ENCODE data around the gene WWTR1. TPM values are rescaled to one million over a fixed set of nuclear protein-coding genes. Genes with fewer than 3 reads are reported as not detected.

WWTR1 gene
- total RNA-seq, 1 donor from 2014 or later: 111 TPM

- peak; percentile 83 for DNase-seq
Measured at GRCh38 chr3:149590691-149591441, 67.0 kb downstream of the WWTR1 start.

GRCh38 chr3:149589332-149589731 lies 68.5 kb downstream of the WWTR1 start:
- peak; percentile 96 for DNase-seq

GRCh38 chr3:149588909-149589308 lies 68.9 kb downstream of the WWTR1 start:
- DNase-seq: no peak

- no peak for DNase-seq
Measured at GRCh38 chr3:149587383-149587782, 70.4 kb downstream of the WWTR1 start.

GRCh38 chr3:149586871-149587270 lies 71.0 kb downstream of the WWTR1 start:
- DNase-seq: peak; percentile 80

GRCh38 chr3:149585401-149585726 lies 72.5 kb downstream of the WWTR1 start:
- DNase-seq: no peak

- DNase-seq: no peak
Measured at GRCh38 chr3:149583921-149584635, 73.7 kb downstream of the WWTR1 start.

GRCh38 chr3:149582395-149582794 lies 75.4 kb downstream of the WWTR1 start:
- no peak for DNase-seq

GRCh38 chr3:149581681-149582370 lies 76.0 kb downstream of the WWTR1 start:
- DNase-seq: peak; percentile 70

- DNase-seq: no peak
Measured at GRCh38 chr3:149581248-149581647, 76.6 kb downstream of the WWTR1 start.

GRCh38 chr3:149579838-149580542 lies 77.8 kb downstream of the WWTR1 start:
- peak; percentile 64 for DNase-seq

- no peak for DNase-seq
Measured at GRCh38 chr3:149579161-149579560, 78.7 kb downstream of the WWTR1 start.

GRCh38 chr3:149577801-149578200 lies 80.0 kb downstream of the WWTR1 start:
- no peak for DNase-seq

GRCh38 chr3:149575961-149576564 lies 81.8 kb downstream of the WWTR1 start:
- DNase-seq: peak; percentile 93

- peak; percentile 70 for DNase-seq
Measured at GRCh38 chr3:149575213-149575960, 82.4 kb downstream of the WWTR1 start.

GRCh38 chr3:149572796-149573414 lies 84.9 kb downstream of the WWTR1 start:
- peak; percentile 66 for DNase-seq

- DNase-seq: no peak
Measured at GRCh38 chr3:149571381-149571780, 86.4 kb downstream of the WWTR1 start.

- DNase-seq: no peak
Measured at GRCh38 chr3:149570016-149570415, 87.8 kb downstream of the WWTR1 start.

GRCh38 chr3:149567381-149567780 lies 90.4 kb downstream of the WWTR1 start:
- no peak for DNase-seq

GRCh38 chr3:149566292-149566975 lies 91.4 kb downstream of the WWTR1 start:
- DNase-seq: no peak

GRCh38 chr3:149564079-149564478 lies 93.7 kb downstream of the WWTR1 start:
- DNase-seq: no peak
